CD14-positive monocyte (primary cell): ENCODE measurements around the gene MAIP1. TPM values are rescaled to one million over a fixed set of nuclear protein-coding genes. Genes with fewer than 3 reads are reported as not detected.

Experiments used
- DNase-seq, 3 donors: peaks; one replicate each; pipeline ENCODE4 v3.0.0-alpha.2; 2011 to 2022
- H2AFZ ChIP-seq: 2 replicates; pipeline ENCODE4 v1.6.0; 2012; ENCODE audit warnings: mild to moderate bottlenecking, low read depth, low read length, inconsistent platforms; ENCODE audit not compliant: insufficient read depth, poor library complexity, severe bottlenecking
- H3K27ac ChIP-seq, 2 donors: 1 replicate in 1 of 2; 2 replicates in 1 of 2; pipeline ENCODE4 v1.5.1; 2012 to 2013; ENCODE audit warnings: low read length in 2 of 2, control low read depth in 1 of 2, inconsistent platforms in 1 of 2, low read depth in 1 of 2, mild to moderate bottlenecking in 1 of 2
- H3K27me3 ChIP-seq, 2 donors: one replicate each; pipeline versions ENCODE4 v1.6.0 to v1.6.1; 2011 to 2013; ENCODE audit warnings: low read length in 2 of 2; ENCODE audit not compliant: control insufficient read depth in 2 of 2, insufficient read depth in 2 of 2
- H3K36me3 ChIP-seq, 2 donors: replicated peaks in 1 of 2; 1 replicate in 1 of 2; 2 replicates in 1 of 2; pipeline versions ENCODE4 v1.5.1 to v1.6.1; 2012 to 2013; ENCODE audit warnings: low read length in 2 of 2, control low read depth in 1 of 2, inconsistent platforms in 1 of 2, mild to moderate bottlenecking in 1 of 2; ENCODE audit not compliant: insufficient read depth in 2 of 2, control insufficient read depth in 1 of 2
- H3K4me1 ChIP-seq, 2 donors: 1 replicate in 1 of 2; 2 replicates in 1 of 2; pipeline versions ENCODE4 v1.5.1 to v1.6.1; 2012 to 2013; ENCODE audit warnings: low read length in 2 of 2, control low read depth in 1 of 2, inconsistent platforms in 1 of 2, mild to moderate bottlenecking in 1 of 2, moderate library complexity in 1 of 2; ENCODE audit not compliant: insufficient read depth in 2 of 2, control insufficient read depth in 1 of 2
- H3K4me2 ChIP-seq: replicated peaks from 2 replicates; pipeline ENCODE3; 2012; ENCODE audit warnings: low read length, moderate library complexity, mild to moderate bottlenecking; ENCODE audit not compliant: poor library complexity, severe bottlenecking; ENCODE audit errors: extremely low read depth
- H3K4me3 ChIP-seq, 3 experiments: fragments of 200-600 bp in 1 of 3; sonication (generic) in 1 of 3; replicated peaks in 1 of 3; 1 replicate in 2 of 3; 2 replicates in 1 of 3; pipeline ENCODE4 v1.5.1; 2011 to 2013; ENCODE audit warnings: low read length in 3 of 3, mild to moderate bottlenecking in 3 of 3, control low read depth in 2 of 3, low read depth in 2 of 3, inconsistent platforms in 1 of 3, moderate library complexity in 1 of 3
- H3K79me2 ChIP-seq: 2 replicates; pipeline ENCODE4 v1.6.0; 2012; ENCODE audit warnings: mild to moderate bottlenecking, control low read depth, inconsistent platforms, low read length, moderate library complexity; ENCODE audit not compliant: insufficient read depth
- H3K9ac ChIP-seq: 2 replicates; pipeline ENCODE4 v1.6.0; 2017; ENCODE audit warnings: low read length, mild to moderate bottlenecking; ENCODE audit not compliant: insufficient read depth, poor library complexity, severe bottlenecking
- H3K9me3 ChIP-seq, 2 donors: replicated peaks in 1 of 2; 1 replicate in 1 of 2; 2 replicates in 1 of 2; pipeline versions ENCODE4 v1.5.1 to v1.6.1; 2012 to 2013; ENCODE audit warnings: low read length in 2 of 2, control low read depth in 1 of 2; ENCODE audit not compliant: control insufficient read depth in 1 of 2, insufficient read depth in 1 of 2
- H4K20me1 ChIP-seq: 2 replicates; pipeline ENCODE4 v1.6.0; 2012; ENCODE audit warnings: mild to moderate bottlenecking, low read length, control low read depth, moderate library complexity; ENCODE audit not compliant: insufficient read depth
- H3K27ac Mint-ChIP-seq, 7 donors: one replicate each; pipeline ENCODE4 v1.8.0; 2020; ENCODE audit warnings: mild to moderate bottlenecking in 7 of 7, mixed read lengths in 7 of 7, moderate library complexity in 6 of 7, inconsistent platforms in 2 of 7
- H3K27me3 Mint-ChIP-seq, 3 donors: one replicate each; pipeline ENCODE4 v1.8.0; 2021 to 2022; ENCODE audit warnings: low read depth in 3 of 3, mild to moderate bottlenecking in 3 of 3, mixed read lengths in 3 of 3, moderate library complexity in 3 of 3, inconsistent platforms in 1 of 3
- H3K36me3 Mint-ChIP-seq, 2 donors: one replicate each; pipeline ENCODE4 v1.8.0; 2020; ENCODE audit warnings: mixed read lengths in 2 of 2, inconsistent platforms in 1 of 2, mild to moderate bottlenecking in 1 of 2
- H3K4me1 Mint-ChIP-seq: one replicate; pipeline ENCODE4 v1.8.0; 2020; ENCODE audit warnings: mild to moderate bottlenecking, mixed read lengths
- H3K4me3 Mint-ChIP-seq, 2 donors: one replicate each; pipeline ENCODE4 v1.8.0; 2020; ENCODE audit warnings: mild to moderate bottlenecking in 2 of 2, mixed read lengths in 2 of 2, moderate library complexity in 1 of 2
- H3K9me3 Mint-ChIP-seq, 7 donors: one replicate each; pipeline ENCODE4 v1.8.0; 2020 to 2022; ENCODE audit warnings: mixed read lengths in 7 of 7, mild to moderate bottlenecking in 6 of 7, moderate library complexity in 6 of 7, inconsistent platforms in 2 of 7
- WGBS: methylation state at CpG from one replicate; pipeline ENCODE4 v1.1.5; 2013; ENCODE audit warnings: missing lambda C conversion rate; ENCODE audit not compliant: insufficient coverage; 5-methylcytosine and 5-hydroxymethylcytosine counted together
- intact Hi-C, 2 donors: fragments of 100-400 bp; cut with micrococcal nuclease; formaldehyde crosslinking; loops; one replicate each; pipeline versions ENCODE4 v1.15.0 to v1.15.1; 2023
- polyA plus RNA-seq, 3 donors: library from polyadenylated mRNA; depleted of rRNA in 1 of 3; unstranded in 2 of 3; stranded (reverse) in 1 of 3; fragments of 300-500 nt in 2 of 3; fragments of >200 nt in 1 of 3; fragmentation: Illumina TruSeq in 2 of 3; gene quantifications; 1 replicate in 2 of 3; 2 replicates in 1 of 3; pipeline ENCODE4 v1.2.3, GENCODE V29; 2012 to 2021
- TF ChIP-seq, protein P1 (sequence below): fragments of 200-600 bp; IDR thresholded peaks from one replicate; pipeline ENCODE4 v1.8.0; 2022; ENCODE audit warnings: antibody characterized with exemption, mild to moderate bottlenecking

Gene MAIP1
- polyA plus RNA-seq, 3 donors, result 2.6 to 13.3 (median 7.6) TPM

DNA sequence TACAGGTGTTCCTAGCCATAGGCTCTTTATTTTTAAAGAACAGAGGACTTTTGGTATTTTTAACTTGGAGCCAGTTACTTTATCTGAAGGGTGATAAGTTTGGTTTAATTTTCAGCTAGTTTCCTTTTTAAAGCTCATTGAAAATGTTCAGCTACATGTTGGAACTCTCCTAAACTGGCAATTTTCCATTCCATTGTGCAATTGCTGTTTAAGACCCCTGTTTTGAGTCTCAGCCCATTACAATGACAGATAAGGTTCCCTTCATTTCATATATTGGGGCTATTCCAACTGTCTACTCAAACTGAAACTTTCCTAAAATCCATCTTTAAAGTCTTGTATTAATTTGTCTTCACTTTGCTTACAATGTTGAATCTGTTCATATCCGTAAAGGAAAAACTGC lies 11.6 kb downstream of the MAIP1 start:
- intact Hi-C loops, result no loop called here
- no peaks in the 10 kb centered on the region for H4K20me1 ChIP-seq
- H3K9ac ChIP-seq, result no peak overlapping the region
- no peak overlapping the region for H3K4me2 ChIP-seq
- Mint-ChIP-seq H3K27ac (no peak overlapping the region), H3K4me1 (no peaks in the 10 kb centered on the region), H3K27me3 (no peaks in the 10 kb centered on the region), H3K36me3 (peaks cover 44 to 55% of the 10 kb centered on the region in 2 donors), H3K4me3 (no peak overlapping the region), H3K9me3 (no peaks in the 10 kb centered on the region)
- no peak for DNase-seq
- no peaks in the 10 kb centered on the region for H3K9me3 ChIP-seq
- peaks cover 51 to 85% of the 10 kb centered on the region in 2 donors for H3K36me3 ChIP-seq
- TF ChIP-seq, protein P1, sequence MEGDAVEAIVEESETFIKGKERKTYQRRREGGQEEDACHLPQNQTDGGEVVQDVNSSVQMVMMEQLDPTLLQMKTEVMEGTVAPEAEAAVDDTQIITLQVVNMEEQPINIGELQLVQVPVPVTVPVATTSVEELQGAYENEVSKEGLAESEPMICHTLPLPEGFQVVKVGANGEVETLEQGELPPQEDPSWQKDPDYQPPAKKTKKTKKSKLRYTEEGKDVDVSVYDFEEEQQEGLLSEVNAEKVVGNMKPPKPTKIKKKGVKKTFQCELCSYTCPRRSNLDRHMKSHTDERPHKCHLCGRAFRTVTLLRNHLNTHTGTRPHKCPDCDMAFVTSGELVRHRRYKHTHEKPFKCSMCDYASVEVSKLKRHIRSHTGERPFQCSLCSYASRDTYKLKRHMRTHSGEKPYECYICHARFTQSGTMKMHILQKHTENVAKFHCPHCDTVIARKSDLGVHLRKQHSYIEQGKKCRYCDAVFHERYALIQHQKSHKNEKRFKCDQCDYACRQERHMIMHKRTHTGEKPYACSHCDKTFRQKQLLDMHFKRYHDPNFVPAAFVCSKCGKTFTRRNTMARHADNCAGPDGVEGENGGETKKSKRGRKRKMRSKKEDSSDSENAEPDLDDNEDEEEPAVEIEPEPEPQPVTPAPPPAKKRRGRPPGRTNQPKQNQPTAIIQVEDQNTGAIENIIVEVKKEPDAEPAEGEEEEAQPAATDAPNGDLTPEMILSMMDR, result no peak
- no peaks in the 10 kb centered on the region for H3K79me2 ChIP-seq
- H3K27me3 ChIP-seq, result no peaks in the 10 kb centered on the region
- no peak overlapping the region for H3K27ac ChIP-seq
- no peak overlapping the region for H2AFZ ChIP-seq
- H3K4me1 ChIP-seq, result no peaks in the 10 kb centered on the region
- WGBS, result no CpG with 5 or more reads among the region's 1 CpG
- H3K4me3 ChIP-seq, result no peak overlapping the region

DNA sequence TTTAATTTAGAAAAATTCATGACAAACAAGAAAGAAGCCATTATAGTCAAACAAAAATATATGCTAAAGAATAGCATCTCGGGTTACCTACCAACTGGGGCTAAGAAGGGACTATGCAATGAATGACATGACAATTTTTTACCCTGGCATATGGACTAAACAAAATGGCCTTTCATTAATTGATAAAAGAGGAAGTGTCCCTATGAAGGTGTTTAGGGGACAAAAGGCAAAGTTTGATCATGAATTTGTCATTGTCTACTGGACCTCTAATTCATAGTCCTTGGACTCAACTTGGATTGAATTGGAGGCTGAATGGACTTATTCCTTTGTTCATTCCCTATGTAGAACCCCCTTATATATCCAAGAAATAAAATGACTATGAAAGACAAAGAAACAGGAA lies 12.7 kb downstream of the MAIP1 start:
- WGBS, result no CpG with 5 or more reads among the region's 1 CpG
- H3K27me3 ChIP-seq, result no peaks in the 10 kb centered on the region
- H3K27ac Mint-ChIP-seq, result no peak overlapping the region
- no peak overlapping the region for H2AFZ ChIP-seq
- no peak overlapping the region for H3K9ac ChIP-seq
- H3K79me2 ChIP-seq, result no peaks in the 10 kb centered on the region
- H3K4me3 ChIP-seq, result no peak overlapping the region
- no peaks in the 10 kb centered on the region for H3K4me1 ChIP-seq
- H3K27ac ChIP-seq, result no peak overlapping the region
- H3K4me1 Mint-ChIP-seq, result no peaks in the 10 kb centered on the region
- H3K9me3 Mint-ChIP-seq, result no peaks in the 10 kb centered on the region
- TF ChIP-seq, protein P1, result no peak
- H4K20me1 ChIP-seq, result no peaks in the 10 kb centered on the region
- intact Hi-C loops, result no loop called here
- DNase-seq, result no peak
- H3K4me2 ChIP-seq, result no peak overlapping the region
- H3K9me3 ChIP-seq, result no peaks in the 10 kb centered on the region
- H3K4me3 Mint-ChIP-seq, result no peak overlapping the region
- no peaks in the 10 kb centered on the region for H3K27me3 Mint-ChIP-seq
- H3K36me3 Mint-ChIP-seq, result peaks cover 43 to 44% of the 10 kb centered on the region in 2 donors
- H3K36me3 ChIP-seq, result peaks cover 41 to 75% of the 10 kb centered on the region in 2 donors
